ENCODE data around the gene TLL1.

GRCh38 chr4:165967486-165967885, 94.4 kb downstream of the TLL1 start:
- no peak for TF ChIP-seq POLR2A (IDR thresholded peaks at IDR 0.05; ENCODE audit: low read length)
- no peak for TF ChIP-seq GATA1 (IDR thresholded peaks at IDR 0.05; ENCODE audit: low read depth, low read length)

Data from erythroblast (primary cell).